HEK293T (cell line): ENCODE data around the gene RGS7.

Experiments
- ARNT ChIP-seq: fragments of 450-650 bp; IDR thresholded peaks from 2 replicates; pipeline ENCODE4 v1.6.1; 2017; ENCODE audit warnings: mild to moderate bottlenecking
- BHLHE40 ChIP-seq: fragments of 450-650 bp; IDR thresholded peaks from 2 replicates; pipeline ENCODE4 v1.6.1; 2016; ENCODE audit warnings: mild to moderate bottlenecking, moderate library complexity, borderline replicate concordance
- FOXA1 ChIP-seq: fragments of 450-650 bp; IDR thresholded peaks from 2 replicates; pipeline ENCODE4 v1.6.1; 2016; ENCODE audit warnings: mild to moderate bottlenecking
- FOXK2 ChIP-seq: fragments of 450-650 bp; IDR thresholded peaks from 2 replicates; pipeline ENCODE4 v1.6.1; 2016; ENCODE audit warnings: mild to moderate bottlenecking
- FOXM1 ChIP-seq: fragments of 450-650 bp; IDR thresholded peaks from 2 replicates; pipeline ENCODE4 v1.6.1; 2017; ENCODE audit warnings: mild to moderate bottlenecking, borderline replicate concordance
- LEF1 ChIP-seq: fragments of 450-650 bp; IDR thresholded peaks from 2 replicates; pipeline ENCODE4 v1.6.1; 2017; ENCODE audit warnings: mild to moderate bottlenecking, borderline replicate concordance
- NFRKB ChIP-seq: fragments of 450-650 bp; IDR thresholded peaks from 2 replicates; pipeline ENCODE4 v1.6.1; 2016; ENCODE audit warnings: mild to moderate bottlenecking, moderate library complexity
- SUZ12 ChIP-seq: fragments of 450-650 bp; IDR thresholded peaks from 2 replicates; pipeline ENCODE4 v1.6.1; 2016; ENCODE audit warnings: mild to moderate bottlenecking
- TARDBP ChIP-seq: fragments of 450-650 bp; IDR thresholded peaks from 2 replicates; pipeline ENCODE4 v1.6.1; 2016
- ZNF384 ChIP-seq: fragments of 450-650 bp; IDR thresholded peaks from 2 replicates; pipeline ENCODE4 v1.6.1; 2016
- TF ChIP-seq, protein P1 (sequence below): fragments of 450-650 bp; IDR thresholded peaks from 2 replicates; pipeline ENCODE4 v1.6.1; 2016

DNA sequence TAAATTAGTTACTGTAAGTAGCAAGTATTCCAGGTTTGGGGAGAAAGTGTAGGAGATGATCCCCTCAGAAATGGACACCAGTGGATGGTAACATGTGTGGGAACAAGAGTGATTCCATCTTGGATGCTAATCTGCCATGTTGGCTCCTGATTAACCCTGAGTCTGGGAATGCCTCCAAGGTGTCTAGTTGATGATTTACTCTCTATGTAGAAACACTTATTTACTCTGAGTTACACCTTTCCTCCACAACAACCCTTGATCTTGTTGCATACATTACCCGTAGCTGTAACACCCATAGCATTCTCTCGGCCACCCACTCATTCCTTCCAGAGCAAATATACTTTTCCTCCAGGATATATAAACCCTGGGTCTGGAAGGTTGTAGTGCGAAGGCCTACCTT, 429.2 kb downstream of the RGS7 start:
- TF ChIP-seq FOXM1: no peak
- no peak for TF ChIP-seq TARDBP
- no peak for TF ChIP-seq FOXA1
- no peak for TF ChIP-seq BHLHE40
- TF ChIP-seq ARNT: no peak
- no peak for TF ChIP-seq LEF1
- TF ChIP-seq, protein P1, sequence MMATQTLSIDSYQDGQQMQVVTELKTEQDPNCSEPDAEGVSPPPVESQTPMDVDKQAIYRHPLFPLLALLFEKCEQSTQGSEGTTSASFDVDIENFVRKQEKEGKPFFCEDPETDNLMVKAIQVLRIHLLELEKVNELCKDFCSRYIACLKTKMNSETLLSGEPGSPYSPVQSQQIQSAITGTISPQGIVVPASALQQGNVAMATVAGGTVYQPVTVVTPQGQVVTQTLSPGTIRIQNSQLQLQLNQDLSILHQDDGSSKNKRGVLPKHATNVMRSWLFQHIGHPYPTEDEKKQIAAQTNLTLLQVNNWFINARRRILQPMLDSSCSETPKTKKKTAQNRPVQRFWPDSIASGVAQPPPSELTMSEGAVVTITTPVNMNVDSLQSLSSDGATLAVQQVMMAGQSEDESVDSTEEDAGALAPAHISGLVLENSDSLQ: no peak
- TF ChIP-seq FOXK2: no peak
- TF ChIP-seq SUZ12: no peak
- no peak for TF ChIP-seq ZNF384
- TF ChIP-seq NFRKB: no peak
